Ovary (tissue), 3 donors: ENCODE results near the gene GPA33.

Experiments
- POLR2A ChIP-seq: fragments of 450-650 bp; IDR thresholded peaks from one replicate; pipeline ENCODE4 v1.6.1; 2017; ENCODE audit warnings: antibody characterized with exemption, mild to moderate bottlenecking, moderate library complexity
- TF ChIP-seq, protein P1 (sequence below), 3 donors: fragments of 450-650 bp in 2 of 3; fragments of 200-600 bp in 1 of 3; IDR thresholded peaks; one replicate each; pipeline versions ENCODE4 v1.5.1 to v1.8.0; 2016 to 2022; ENCODE audit warnings: antibody characterized with exemption in 3 of 3, mild to moderate bottlenecking in 1 of 3
- donor health status: DM: no; HTN: no; CAD: no.

DNA sequence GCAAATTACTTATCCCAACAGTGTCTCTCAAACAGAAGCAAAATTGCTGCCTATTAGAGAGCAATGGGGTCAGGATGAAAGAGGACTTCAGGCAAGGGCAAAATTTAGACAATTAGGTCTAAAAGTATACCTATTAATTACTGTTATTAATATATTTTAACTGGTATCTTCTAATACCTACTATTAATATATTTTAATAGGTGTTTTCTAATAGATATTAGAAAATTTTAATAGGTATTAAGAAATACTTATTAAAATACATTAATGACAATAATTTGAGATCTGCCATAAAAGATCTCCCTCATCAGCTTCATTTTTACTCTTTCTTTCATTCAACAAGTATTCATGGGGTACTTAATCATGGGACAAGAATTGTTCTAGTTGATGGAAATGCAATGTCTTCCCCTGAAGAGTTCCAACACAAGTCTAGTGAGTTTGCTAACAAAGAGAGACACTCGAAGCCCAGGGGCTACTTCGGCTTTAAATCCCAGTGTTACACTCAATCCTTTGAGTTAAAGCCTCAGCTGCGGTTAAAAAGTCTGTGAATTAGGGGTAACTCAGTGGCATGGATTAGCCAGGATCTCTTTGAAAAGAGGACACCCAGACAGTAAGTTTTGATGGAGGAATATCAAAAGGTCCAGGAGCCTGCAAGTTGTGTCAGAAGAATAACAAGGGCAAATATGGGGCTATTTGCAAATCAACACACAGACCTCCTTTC lies 47.8 kb upstream of the GPA33 start:
- TF ChIP-seq, protein P1, sequence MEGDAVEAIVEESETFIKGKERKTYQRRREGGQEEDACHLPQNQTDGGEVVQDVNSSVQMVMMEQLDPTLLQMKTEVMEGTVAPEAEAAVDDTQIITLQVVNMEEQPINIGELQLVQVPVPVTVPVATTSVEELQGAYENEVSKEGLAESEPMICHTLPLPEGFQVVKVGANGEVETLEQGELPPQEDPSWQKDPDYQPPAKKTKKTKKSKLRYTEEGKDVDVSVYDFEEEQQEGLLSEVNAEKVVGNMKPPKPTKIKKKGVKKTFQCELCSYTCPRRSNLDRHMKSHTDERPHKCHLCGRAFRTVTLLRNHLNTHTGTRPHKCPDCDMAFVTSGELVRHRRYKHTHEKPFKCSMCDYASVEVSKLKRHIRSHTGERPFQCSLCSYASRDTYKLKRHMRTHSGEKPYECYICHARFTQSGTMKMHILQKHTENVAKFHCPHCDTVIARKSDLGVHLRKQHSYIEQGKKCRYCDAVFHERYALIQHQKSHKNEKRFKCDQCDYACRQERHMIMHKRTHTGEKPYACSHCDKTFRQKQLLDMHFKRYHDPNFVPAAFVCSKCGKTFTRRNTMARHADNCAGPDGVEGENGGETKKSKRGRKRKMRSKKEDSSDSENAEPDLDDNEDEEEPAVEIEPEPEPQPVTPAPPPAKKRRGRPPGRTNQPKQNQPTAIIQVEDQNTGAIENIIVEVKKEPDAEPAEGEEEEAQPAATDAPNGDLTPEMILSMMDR (IDR thresholded peaks at IDR 0.05): no peak
- no peak for TF ChIP-seq POLR2A
